PC-9 (cell line): ENCODE data around the gene HDAC7. TPM values are rescaled to one million over a fixed set of nuclear protein-coding genes. Genes with fewer than 3 reads are reported as not detected.

Source experiments
- BruUV-seq: library from RNA; stranded (reverse); fragments of 400-500 nt; replicated peaks from 2 replicates; lab custom pipeline; 2021; lab: Mats Ljungman, UMichigan
- CTCF ChIA-PET: fragments of 300-600 bp; sonication (Branson Sonifier 250); formaldehyde crosslinking; loops from one replicate; lab custom pipeline; 2022; ENCODE audit warnings: antibody characterized with exemption; lab: Charles Lee
- POLR2A ChIA-PET: fragments of 300-600 bp; sonication (Branson Sonifier 250); formaldehyde crosslinking; loops from one replicate; lab custom pipeline; 2022; ENCODE audit warnings: antibody characterized with exemption; ENCODE audit not compliant: unreplicated experiment; lab: Charles Lee
- DNase-seq, 2 experiments: peaks; one replicate each; pipeline versions ENCODE4 v3.0.0 to v3.0.0-alpha.2; 2015 to 2022; ENCODE audit warnings: mixed read lengths in 1 of 2
- H2AFZ ChIP-seq: fragments of 200-600 bp; sonication (generic); 2 replicates; pipeline ENCODE4 v1.8.1; 2017; ENCODE audit warnings: antibody characterized with exemption
- H3F3A ChIP-seq: fragments of 200-600 bp; sonication (generic); 2 replicates; pipeline ENCODE4 v1.8.1; 2017; ENCODE audit warnings: antibody characterized with exemption, mild to moderate bottlenecking, low read depth; ENCODE audit not compliant: insufficient read depth
- H3K27ac ChIP-seq: fragments of 200-600 bp; sonication (generic); 2 replicates; pipeline ENCODE4 v1.6.1; 2016; ENCODE audit warnings: mixed run types
- H3K27me3 ChIP-seq: fragments of 200-600 bp; sonication (generic); 2 replicates; pipeline ENCODE4 v1.6.1; 2016; ENCODE audit warnings: low read depth, mixed run types; ENCODE audit not compliant: insufficient read depth
- H3K36me3 ChIP-seq: fragments of 200-600 bp; sonication (generic); 2 replicates; pipeline ENCODE4 v1.6.1; 2016; ENCODE audit warnings: low read depth, mixed run types
- H3K4me1 ChIP-seq: fragments of 200-600 bp; sonication (generic); replicated peaks from 2 replicates; pipeline ENCODE4 v1.6.1; 2016; ENCODE audit warnings: mixed run types; ENCODE audit not compliant: insufficient read depth
- H3K4me2 ChIP-seq: fragments of 200-600 bp; sonication (generic); 2 replicates; pipeline ENCODE4 v1.6.1; 2017; ENCODE audit warnings: mixed run types
- H3K4me3 ChIP-seq: fragments of 200-600 bp; sonication (generic); 2 replicates; pipeline ENCODE4 v1.6.1; 2016; ENCODE audit warnings: mixed run types
- H3K79me2 ChIP-seq: fragments of 200-600 bp; sonication (generic); 2 replicates; pipeline ENCODE4 v1.6.1; 2017; ENCODE audit warnings: low read depth, mixed run types
- H3K9me2 ChIP-seq: fragments of 200-600 bp; sonication (generic); 2 replicates; pipeline ENCODE4 v1.8.1; 2017; ENCODE audit warnings: mild to moderate bottlenecking; ENCODE audit not compliant: insufficient read depth
- H3K9me3 ChIP-seq: fragments of 200-600 bp; sonication (generic); 2 replicates; pipeline ENCODE4 v1.8.1; 2016; ENCODE audit warnings: low read depth; ENCODE audit not compliant: insufficient read depth
- H4K20me1 ChIP-seq: fragments of 200-600 bp; sonication (generic); 2 replicates; pipeline ENCODE4 v1.8.1; 2017; ENCODE audit not compliant: insufficient read depth
- CTCF ChIP-seq: fragments of 200-600 bp; sonication (generic); conservative IDR thresholded peaks from 2 replicates; pipeline ENCODE4 v1.6.1; 2017; ENCODE audit warnings: mixed run types, antibody characterized with exemption, mild to moderate bottlenecking, moderate library complexity
- EZH2 ChIP-seq: fragments of 200-600 bp; sonication (generic); IDR thresholded peaks from 2 replicates; pipeline ENCODE4 v1.8.0; 2017; ENCODE audit warnings: antibody characterized with exemption, low read depth
- intact Hi-C: fragments of 100-400 bp; cut with micrococcal nuclease; formaldehyde crosslinking; loops from one replicate; pipeline ENCODE4 v1.10.0; 2022; ENCODE audit not compliant: unreplicated experiment
- total RNA-seq: library from RNA; stranded (reverse); gene quantifications from 2 replicates; pipeline ENCODE4 v1.2.3, GENCODE V29; 2021

The HDAC7 gene
- total RNA-seq, 1 experiment from 2014 or later: 106 TPM

GRCh38 chr12:47775100-47775911 lies 44.4 kb downstream of the HDAC7 start:
- Histone ChIP-seq H3K4me2 (peak overlapping the region; percentile 98), H3K4me1 (peaks cover 57% of the 10 kb centered on the region), H4K20me1 (no peaks in the 10 kb centered on the region), H3K36me3 (no peaks in the 10 kb centered on the region), H2AFZ (no peak overlapping the region), H3K27ac (peak overlapping the region; percentile 24; the same call in 1 of the 2 replicates), H3K79me2 (peaks cover 38% of the 10 kb centered on the region), H3K4me3 (peak overlapping the region; percentile 4; the same call in 1 of the 2 replicates), H3K27me3 (no peaks in the 10 kb centered on the region), H3F3A (peaks cover 45% of the 10 kb centered on the region), H3K9me3 (no peaks in the 10 kb centered on the region), H3K9me2 (no peaks in the 10 kb centered on the region)
- POLR2A ChIA-PET: interaction anchor here (0.6 kb wide), 1 partner anchor 130 kb away, joined by 6 read pairs; no protein-coding TSS in a partner anchor
- DNase-seq: no peak
- intact Hi-C loops: no loop called here
- CTCF ChIA-PET: interaction anchor here (0.9 to 1.1 kb wide), 2 partner anchors 31 to 34 kb away, joined by 3 to 4 read pairs; no protein-coding TSS in a partner anchor
- TF ChIP-seq EZH2 (no peak), CTCF (no peak)
- BruUV-seq: no TSS peak

- Histone ChIP-seq H3K9me3 (no peaks in the 10 kb centered on the region), H3K27me3 (no peaks in the 10 kb centered on the region), H3K4me2 (peak overlapping the region; percentile 98), H4K20me1 (no peaks in the 10 kb centered on the region), H3F3A (peaks cover 43% of the 10 kb centered on the region), H3K4me1 (peaks cover 64% of the 10 kb centered on the region), H3K4me3 (peak overlapping the region; percentile 84; the same call in 1 of the 2 replicates), H3K79me2 (peaks cover 38% of the 10 kb centered on the region), H2AFZ (no peak overlapping the region), H3K36me3 (no peaks in the 10 kb centered on the region), H3K27ac (no peak overlapping the region), H3K9me2 (no peaks in the 10 kb centered on the region)
- no peak for DNase-seq
- ChIA-PET CTCF (no interaction called here), POLR2A (interaction anchor here (0.6 kb wide), 1 partner anchor 130 kb away, joined by 6 read pairs; no protein-coding TSS in a partner anchor)
- TF ChIP-seq CTCF (no peak), EZH2 (no peak)
- intact Hi-C loops: no loop called here
- BruUV-seq: no TSS peak
Measured at GRCh38 chr12:47774663-47775062, 45.0 kb downstream of the HDAC7 start.

GRCh38 chr12:47773858-47774580 lies 45.7 kb downstream of the HDAC7 start:
- Histone ChIP-seq H3F3A (peaks cover 45% of the 10 kb centered on the region), H3K4me2 (peak overlapping the region; percentile 98), H3K36me3 (no peaks in the 10 kb centered on the region), H3K27ac (no peak overlapping the region), H3K4me1 (peaks cover 68% of the 10 kb centered on the region), H3K79me2 (peaks cover 38% of the 10 kb centered on the region), H4K20me1 (no peaks in the 10 kb centered on the region), H2AFZ (peak overlapping the region; percentile 77), H3K9me3 (no peaks in the 10 kb centered on the region), H3K9me2 (no peaks in the 10 kb centered on the region), H3K4me3 (peak overlapping the region; percentile 84), H3K27me3 (no peaks in the 10 kb centered on the region)
- POLR2A ChIA-PET: no interaction called here
- TF ChIP-seq CTCF (0 out of 2 replicates have a peak, but pooled peaks have one; percentile 13), EZH2 (no peak)
- BruUV-seq: TSS peak; percentile 39
- no peak for DNase-seq
- CTCF ChIA-PET: no interaction called here
- intact Hi-C loops: no loop called here
